ENCODE data around the gene CPS1.

The CPS1 gene

DNA sequence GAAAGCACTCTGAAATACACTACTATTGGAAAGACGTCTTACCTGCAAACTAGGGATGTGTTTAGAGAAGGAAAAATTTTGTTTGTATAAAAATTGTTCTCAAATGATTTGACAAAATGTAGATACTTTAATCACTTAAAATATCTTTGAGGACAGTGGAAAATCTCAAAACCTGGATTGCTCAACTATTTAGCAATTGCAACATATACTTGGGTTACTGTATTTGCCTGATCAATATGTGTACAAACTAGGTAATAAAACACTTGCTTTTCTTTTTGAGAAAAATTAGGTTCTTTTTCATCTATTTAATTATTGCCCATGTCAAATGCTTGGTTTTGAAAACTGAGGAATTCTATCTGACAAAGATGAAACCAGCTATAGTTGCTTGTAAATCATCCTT, 60.9 kb downstream of the CPS1 start:
- FAIRE-seq, result no peak

DNA sequence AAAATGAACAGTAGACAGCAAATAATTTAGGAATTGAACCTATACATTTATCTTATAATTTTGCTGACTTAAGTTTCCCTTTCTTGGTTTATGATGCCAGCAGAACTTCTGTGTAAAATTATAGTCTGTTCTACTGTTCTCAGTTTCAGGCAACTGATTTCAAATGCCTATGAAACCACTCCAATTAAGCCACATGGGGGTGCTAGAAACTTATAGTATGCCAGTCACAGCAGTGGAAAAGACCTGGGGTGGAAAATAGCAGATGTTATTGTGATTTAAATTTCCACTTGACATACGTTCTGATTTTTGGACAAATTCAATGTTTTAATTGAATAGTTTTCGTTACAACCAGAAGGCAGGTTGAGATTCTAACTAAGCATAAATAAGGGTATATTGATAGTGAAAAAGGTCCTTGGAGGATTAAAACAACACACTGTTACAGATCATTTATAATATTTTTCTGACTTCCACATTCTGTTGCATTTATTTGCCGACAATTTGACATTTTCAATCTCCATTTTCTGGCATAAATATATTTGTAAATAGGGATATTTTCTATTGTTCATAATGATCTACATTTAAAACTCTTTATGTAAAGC, 61.4 kb downstream of the CPS1 start:
- FAIRE-seq, result peak; percentile 90

DNA sequence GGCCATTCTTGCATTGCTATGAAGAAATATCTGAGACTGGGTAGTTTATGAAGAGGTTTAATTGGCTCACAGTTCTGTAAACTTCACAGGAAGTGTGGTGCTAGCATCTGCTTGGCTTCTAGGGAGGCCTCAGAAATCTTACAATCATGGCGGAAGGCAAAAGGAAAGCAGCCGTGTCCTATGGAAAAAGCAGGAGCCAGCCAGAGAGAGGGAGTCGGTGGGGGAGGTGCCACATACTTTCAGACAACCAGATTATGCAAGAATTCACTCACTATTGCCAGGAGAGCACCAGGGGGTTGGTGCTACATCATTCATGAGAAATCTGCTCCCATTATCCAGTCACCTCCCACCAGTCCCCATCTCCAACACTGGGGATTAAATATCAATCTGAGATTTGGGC, 64.1 kb downstream of the CPS1 start:
- no peak for FAIRE-seq

DNA sequence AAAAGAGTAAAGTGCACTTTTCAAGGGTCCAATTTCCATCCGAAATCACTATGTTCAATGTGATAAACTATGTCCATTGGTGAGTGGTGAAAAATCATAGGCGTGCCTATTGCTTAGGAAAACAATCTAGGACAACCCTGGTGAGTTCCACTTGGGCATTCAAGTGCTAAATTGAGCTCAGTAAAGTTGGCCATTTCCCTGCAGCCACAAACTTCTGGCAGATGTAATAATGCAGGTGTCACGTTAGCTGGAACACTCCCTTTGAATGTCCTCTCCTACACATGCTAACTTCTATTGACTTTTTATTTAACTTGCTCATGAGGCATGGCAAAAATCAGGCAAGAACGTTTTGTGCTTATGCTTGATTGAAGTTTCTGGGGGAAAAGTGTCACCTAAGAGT, 67.1 kb downstream of the CPS1 start:
- FAIRE-seq, result no peak

DNA sequence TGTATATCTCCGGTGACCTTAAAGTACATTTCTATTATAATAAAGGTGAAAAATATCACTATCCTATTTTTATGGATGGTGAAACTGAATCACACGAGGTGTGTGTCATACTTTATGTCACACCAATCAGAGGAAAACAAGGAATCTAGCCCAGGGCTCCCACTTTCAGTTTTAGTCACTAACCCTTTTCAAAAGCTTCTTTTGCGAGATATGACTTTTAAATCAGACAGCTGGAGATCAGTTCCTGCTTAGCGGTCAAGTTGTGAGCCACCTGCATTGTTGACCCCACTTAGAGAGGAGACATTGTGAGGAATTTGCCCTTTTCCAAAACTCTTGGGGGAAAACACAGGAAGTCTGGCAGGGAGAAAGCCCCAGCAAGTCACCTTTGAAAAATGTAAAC, 70.5 kb downstream of the CPS1 start:
- no peak for FAIRE-seq

DNA sequence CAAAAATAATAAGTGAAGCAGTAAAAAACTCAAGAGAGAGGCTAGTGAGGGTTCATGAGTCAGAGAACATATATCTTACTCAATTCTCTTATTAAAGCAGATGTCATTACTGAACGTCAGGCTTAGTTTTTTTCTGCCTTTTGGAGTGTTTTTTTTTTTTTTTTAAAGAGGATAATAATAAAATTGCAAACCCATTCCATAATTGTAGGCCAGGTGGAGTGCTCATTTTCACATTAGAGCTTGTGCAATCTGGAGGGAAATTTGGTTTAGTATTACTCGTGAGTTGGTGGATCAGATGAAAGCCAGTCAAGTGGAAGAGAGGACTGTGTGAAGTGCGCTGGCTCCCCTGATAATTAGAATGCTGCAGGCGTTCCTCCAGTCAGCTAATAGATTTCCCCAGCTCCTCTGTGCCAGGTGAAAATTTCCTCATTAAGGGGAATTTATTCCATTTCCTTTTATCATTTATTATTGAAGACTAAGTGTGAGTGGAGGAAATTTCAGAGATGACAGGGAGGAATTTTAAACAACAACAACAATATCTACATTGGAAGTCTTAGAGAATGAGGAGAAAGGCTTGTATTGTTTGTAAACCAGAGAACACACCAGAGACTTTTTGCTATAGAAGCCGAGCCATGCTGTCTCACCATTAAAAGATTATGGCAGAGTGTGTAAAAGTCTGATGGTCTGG, 74.6 kb downstream of the CPS1 start:
- FAIRE-seq, result no peak

DNA sequence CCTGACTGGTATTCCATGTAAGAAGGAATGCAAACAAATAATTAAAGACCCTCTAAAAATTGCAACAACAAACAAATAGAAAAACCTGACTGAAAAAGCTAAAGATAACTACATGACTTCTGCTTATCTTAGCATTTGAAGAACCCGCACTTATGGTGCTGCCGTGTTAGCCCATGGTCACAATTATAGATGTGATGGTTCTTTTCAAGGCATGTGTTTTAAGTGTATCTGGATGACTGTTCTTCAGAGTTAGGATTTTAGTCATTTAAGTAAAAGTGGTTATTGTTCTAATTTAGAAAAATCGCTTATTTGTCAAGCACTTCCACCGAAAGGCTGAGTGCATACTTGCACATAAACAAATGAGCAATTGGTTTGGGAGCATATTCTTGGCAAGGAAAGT, 77.3 kb downstream of the CPS1 start:
- no peak for FAIRE-seq

DNA sequence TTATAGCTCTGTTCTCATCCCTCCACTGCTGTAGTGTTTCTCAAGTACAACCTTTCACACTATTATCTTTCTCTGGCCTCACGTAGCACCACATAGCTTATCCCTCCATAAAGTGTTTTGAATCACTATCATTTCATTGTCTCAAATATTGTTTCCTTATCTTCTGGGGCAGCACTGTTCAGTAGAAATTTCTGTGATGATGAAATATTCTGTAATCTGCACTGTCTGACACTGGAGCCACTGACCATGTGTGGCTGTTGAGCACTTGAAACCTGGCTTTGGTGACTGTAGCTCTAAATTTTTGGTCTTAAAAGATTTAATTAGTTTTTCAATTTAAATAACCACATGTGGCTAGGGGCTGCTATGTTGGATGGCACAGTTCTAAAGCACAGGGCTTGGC, 78.9 kb downstream of the CPS1 start:
- no peak for FAIRE-seq

DNA sequence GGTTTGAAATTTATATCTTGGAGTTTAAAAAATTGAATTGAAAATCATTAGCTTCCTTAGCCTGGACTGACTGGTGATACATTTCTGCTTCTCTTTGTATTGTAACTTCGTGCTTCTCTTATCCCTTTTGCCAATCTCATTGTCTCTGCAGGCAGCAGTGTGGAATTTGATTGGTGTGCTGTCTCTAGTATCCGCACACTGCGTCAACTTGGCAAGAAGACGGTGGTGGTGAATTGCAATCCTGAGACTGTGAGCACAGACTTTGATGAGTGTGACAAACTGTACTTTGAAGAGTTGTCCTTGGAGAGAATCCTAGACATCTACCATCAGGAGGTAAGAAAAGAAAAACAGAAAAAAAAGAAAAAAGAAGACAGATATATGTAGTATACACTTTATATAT, 85.9 kb downstream of the CPS1 start:
- FAIRE-seq, result no peak

DNA sequence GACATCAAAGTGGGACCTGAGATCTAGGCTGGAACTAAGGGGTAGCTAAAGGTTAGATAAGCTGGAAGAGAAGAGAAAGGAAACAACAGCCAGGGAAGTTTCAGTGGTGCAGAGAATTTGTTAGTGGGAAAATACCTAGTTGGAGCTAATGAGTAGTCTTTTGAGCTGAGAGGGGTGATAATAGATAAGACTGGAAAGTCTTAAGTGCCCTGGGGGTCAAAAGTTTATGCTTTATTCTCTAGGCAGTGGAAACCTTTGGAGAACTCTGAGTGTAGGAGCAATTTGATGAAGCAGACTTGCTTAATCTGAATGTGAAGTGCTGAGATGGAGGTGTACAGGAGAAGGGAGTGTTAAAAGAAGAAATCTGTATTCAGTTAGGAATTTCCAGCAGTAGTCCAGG, 90.8 kb downstream of the CPS1 start:
- no peak for FAIRE-seq

DNA sequence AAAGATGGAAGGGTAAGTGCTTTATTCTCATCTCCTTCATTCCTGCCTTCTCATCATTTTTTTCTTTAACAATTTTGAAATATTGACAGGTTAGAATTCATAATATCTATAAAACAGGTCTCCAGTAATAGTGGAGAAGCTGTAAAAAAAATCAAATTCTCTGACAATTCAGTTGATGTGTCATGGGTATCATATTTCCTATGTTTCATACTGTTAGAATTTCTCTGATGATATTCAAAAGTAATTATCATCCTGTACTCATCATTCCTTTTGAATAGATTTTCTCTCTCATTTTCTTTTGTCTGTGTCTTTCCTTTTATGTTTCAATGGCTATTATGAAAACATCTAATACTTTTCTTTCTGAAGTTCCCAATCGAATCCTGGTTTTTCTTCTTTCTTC, 97.7 kb downstream of the CPS1 start:
- no peak for FAIRE-seq

DNA sequence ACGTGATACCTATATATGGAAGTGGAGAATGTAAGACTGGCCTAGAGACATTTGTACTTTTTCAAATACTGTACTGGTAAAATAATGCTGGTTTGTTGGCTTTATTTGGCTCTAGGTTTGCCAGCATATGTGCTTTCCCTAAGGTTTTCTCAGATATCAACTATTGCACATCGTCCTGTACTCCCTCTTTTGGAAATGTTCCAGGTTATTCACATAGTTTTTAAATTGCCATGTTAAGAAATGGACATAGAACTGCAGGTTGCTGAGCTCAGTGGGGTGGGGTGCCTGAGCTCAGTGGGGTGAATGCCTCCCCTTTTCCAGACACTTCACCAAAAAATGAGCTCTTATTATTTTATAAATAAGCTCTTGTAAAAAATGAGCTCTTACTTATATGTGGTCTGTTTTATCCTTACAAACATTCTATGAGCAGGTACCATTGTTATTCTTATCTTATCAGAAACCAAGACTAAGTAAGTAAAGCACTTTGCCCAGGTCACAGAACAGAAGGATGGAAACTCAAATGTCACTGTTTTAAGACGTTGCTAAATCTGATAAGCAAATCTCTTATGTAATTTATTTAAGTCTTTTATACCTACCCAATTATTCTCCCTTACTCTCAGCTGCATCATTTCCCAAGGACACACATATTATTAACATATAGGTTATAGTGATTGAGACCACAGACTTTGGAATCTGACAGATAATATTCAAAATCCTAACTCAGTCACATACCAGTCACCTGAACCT, 99.0 kb downstream of the CPS1 start:
- FAIRE-seq, result no peak

DNA sequence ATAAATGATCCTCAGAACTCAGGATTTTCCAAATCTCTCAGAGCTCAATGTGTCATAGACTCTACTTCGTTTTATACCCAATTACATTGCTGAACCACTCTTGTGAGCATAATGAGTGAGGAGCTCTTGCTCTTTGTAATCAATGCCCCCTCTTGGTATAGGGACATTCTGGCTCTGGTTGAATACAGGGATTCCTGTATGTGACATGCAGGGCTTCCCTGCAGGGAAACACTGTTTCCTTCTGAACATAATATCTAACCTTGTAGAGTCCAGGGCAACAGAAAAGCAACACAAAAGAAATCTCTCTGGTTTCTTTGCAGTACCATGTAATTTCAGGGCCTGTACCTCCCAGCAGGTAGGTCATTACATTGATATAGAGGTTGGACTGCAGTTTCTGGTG, 101.5 kb downstream of the CPS1 start:
- no peak for FAIRE-seq

DNA sequence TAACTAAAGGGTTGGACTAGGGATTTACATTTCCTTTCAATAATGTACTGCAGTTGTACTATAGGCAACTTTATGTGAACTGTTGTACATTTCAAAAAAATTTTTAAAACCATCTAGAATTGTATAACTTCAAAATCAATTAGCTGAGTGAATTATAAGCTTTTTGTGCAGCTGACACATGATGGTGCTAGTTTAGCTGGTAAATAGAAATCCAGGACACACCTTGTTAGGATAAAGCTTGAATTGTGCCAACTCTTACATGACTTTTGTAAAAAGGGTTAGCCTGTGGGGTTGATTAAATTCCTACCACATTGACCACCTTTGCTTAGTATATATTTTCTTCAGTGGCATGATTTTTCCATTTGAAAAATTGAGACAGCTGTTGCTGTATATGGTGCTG, 104.4 kb downstream of the CPS1 start:
- FAIRE-seq, result no peak

DNA sequence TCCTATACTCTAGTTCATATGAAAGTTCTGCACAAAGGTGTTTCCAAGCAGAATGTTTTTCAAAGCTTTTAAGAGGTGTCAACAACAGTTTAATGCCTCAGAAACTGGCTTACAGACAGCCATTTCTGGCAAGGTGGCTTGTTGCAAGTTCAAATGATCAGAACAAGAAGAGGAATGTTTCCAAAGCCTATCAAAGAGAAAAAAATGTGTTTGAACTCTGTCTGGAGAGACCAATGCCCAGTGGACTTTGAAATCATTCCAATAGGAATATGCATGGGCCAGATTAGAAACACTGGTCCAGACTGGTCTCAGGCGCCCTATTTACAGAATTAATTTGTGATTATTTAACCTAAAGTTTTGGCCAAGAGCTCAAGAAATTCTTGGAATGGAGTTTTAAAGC, 106.2 kb downstream of the CPS1 start:
- FAIRE-seq, result no peak

DNA sequence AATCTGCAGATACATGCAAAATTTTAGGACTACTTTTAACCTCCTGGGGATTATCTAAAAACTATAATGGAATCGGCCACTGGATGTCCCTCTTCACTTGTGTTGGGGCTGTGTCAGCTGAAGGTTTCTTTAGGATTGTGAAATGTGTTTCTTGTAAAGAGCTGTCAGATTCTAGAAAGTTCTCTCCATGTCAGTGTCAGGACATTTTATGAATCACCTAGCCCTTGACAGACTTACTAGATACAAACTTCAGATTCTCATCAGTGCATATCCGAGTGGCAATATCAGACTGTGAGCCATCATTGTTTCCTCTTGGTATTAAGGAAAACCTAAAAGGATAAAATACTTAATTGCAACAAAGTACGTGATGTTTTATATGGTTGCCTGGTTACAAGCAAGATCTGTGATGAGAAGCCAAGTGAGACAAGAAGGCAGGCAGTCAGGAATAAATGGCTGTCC, 107.3 kb downstream of the CPS1 start:
- no peak for FAIRE-seq

DNA sequence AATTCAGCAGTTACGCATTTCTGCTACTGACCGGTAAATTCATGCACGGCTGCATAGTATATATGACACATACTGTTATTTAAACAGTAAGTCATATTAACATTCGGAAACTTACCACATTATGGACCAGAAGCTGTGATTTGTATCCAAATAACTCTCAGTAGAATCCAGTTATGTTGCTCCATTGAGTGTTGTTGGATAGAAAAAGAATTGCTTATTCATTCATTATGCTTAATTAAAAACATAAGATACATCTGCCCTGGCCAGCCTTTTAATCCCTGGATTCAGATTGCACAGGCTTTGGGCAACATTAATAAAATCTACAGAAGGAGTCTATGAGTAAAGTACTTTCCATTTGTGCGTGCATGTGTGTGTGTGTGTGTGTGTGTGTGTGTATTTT, 111.3 kb downstream of the CPS1 start:
- FAIRE-seq, result no peak

DNA sequence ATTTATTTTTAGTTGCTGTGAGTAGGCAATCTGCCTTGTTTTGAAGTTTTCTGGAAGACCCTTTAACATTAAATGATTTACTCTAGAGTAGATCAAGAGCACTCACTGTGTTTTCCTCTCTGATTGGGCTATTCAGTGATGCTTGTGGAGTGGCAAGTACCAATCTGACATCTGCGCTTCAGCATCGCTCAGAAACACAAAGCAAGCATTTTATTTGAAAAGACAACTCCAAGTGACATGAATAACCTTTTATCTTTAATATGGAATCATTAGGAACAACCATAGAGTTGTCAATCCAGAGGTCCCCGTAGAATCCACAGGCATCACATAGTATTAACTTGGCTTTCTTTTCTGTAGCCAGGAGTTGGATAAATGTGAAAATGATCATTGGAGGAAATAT, 114.7 kb downstream of the CPS1 start:
- no peak for FAIRE-seq

DNA sequence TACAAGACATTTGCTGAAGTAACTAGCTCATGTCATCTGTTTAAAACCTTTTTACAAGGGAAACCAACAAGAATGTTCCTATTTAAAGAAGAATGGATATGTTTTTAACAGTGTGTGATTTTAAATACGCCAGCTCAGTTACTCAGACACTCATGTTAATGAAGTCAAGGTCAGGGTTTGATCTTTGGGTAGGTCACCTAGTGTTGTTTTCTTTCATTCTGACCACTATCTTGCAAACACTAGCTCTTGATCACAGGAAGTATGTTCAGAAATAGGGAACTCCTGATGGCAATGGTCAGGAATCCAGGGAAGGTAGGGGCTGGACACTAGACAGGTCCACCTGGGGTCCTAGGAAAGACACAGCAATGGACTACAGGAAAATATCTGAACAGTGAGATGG, 116.7 kb downstream of the CPS1 start:
- no peak for FAIRE-seq

DNA sequence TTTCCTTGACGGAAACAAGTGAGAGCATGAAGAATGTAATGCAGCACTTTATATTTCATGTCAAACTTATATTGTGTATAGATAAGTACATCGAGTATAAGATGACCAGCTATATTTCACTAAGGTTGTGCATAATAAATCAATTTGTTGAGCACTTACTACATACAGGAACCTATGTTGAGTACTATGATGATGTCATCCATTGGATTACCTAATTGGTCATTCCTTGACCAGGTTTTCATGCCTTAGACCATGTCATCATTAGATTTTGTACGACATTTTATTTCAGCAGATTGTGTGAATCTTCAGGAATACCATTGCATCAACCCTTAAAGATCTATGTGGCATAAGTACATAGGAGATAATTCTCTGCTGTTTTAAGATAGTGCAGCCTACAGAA, 119.7 kb downstream of the CPS1 start:
- FAIRE-seq, result no peak

DNA sequence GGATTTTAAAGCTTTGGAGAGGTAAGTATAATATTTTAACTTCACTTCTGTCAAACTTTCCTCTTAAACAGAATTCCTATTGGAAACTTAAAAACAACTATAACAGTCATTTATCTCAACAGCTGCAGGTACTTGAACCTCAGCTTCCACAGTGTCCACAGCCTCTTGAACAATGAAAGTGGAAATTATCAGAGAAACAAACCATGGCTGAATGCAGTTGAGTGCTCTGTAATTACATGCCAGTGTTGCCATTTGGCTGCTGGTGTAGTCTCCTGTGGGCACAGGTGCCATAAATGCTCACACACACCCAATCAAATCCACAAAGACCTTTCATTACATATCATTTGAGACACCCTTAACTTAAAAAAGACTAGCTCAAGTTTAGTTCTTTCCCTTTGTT, 125.1 kb downstream of the CPS1 start:
- no peak for FAIRE-seq

DNA sequence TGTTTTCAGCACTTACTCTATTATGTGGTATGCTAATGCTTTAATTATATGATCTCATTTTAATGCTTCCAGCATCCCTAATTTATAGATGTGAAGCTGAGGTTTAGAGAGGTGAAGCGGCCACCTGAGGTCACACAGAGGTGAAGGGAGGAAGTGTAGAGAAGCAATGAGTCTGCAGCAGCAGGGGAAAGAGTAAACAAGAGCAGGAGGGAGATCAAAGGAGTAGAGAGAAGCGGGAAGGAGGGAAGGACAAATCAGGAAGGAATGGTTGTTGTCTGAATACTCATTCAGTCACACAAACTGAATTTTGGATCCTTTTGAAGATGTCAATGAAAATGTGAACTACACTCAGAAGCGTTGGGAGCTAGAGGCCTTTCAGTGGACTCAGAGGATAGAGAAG, 130.0 kb downstream of the CPS1 start:
- FAIRE-seq, result no peak

DNA sequence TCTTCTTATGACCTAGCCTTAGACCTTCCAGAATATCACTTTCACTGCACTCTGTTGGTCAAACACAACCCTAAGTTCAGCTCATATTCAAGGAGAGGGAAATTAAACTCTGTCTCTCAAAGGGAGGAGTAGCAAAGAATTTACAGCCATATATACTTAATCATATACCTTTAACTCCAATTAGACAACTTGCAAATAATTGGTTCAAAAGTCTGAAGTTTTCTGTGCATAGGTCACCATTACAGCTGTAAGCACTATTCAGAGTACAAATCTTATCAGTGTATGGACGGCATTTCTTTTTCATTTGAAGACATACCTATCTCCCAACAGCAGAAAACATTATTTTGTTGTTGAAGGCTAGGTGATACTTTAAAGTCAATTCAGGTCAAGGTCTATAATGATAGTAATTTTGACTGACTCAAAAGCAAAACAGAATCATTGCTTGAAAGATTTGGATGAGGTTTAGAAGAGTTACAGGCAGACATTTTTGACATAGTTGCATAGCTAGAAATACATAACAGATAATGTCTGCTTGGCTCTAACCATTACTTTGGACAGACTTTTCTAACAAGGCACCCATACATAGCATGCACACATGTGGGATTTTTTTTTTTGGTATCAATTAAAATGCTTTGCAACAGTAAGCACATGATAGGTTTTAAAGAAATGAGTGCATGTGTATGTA, 131.5 kb downstream of the CPS1 start:
- FAIRE-seq, result no peak

DNA sequence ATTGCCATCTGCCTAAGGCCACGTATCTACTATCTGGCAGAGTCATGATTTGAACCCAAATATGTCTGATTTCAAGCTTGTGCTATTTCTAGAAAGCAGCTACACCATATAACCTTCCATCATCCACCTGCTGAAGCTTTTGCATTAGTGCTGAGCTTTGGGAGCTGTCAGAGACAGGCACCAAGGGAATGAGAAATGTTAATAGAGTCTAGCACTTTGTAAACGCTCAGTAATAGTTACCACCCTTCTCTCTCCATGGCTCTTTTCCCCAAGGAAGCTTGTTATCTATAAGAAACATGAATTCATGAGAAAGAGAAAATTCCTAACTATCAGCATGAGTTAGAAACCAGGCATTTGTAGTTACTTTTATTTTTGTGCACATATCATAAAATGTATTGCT, 151.5 kb downstream of the CPS1 start:
- no peak for FAIRE-seq

Data from TTC549 (cell line).